Uterus (tissue), 2 donors: Measurements from ENCODE around the gene TMEM167B.

Experiments
- POLR2A ChIP-seq, 2 donors: fragments of 450-650 bp; IDR thresholded peaks; one replicate each; pipeline ENCODE4 v1.6.1; 2016; ENCODE audit warnings: antibody characterized with exemption in 2 of 2, mild to moderate bottlenecking in 1 of 2, moderate library complexity in 1 of 2
- TF ChIP-seq, protein P1 (sequence below), 4 experiments: fragments of 200-600 bp in 2 of 4; fragments of 450-650 bp in 2 of 4; sonication (generic) in 2 of 4; IDR thresholded peaks; one replicate each; pipeline ENCODE4 v1.5.1; 2016 to 2019; ENCODE audit warnings: antibody characterized with exemption in 4 of 4, mild to moderate bottlenecking in 2 of 4, moderate library complexity in 1 of 4

GRCh38 chr1:109112056-109112651 is 21.6 kb downstream of the TMEM167B start:
- no peak for TF ChIP-seq POLR2A (IDR thresholded peaks at IDR 0.05)
- TF ChIP-seq, protein P1, sequence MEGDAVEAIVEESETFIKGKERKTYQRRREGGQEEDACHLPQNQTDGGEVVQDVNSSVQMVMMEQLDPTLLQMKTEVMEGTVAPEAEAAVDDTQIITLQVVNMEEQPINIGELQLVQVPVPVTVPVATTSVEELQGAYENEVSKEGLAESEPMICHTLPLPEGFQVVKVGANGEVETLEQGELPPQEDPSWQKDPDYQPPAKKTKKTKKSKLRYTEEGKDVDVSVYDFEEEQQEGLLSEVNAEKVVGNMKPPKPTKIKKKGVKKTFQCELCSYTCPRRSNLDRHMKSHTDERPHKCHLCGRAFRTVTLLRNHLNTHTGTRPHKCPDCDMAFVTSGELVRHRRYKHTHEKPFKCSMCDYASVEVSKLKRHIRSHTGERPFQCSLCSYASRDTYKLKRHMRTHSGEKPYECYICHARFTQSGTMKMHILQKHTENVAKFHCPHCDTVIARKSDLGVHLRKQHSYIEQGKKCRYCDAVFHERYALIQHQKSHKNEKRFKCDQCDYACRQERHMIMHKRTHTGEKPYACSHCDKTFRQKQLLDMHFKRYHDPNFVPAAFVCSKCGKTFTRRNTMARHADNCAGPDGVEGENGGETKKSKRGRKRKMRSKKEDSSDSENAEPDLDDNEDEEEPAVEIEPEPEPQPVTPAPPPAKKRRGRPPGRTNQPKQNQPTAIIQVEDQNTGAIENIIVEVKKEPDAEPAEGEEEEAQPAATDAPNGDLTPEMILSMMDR (IDR thresholded peaks at IDR 0.05) = no peak
